Ishikawa (cell line): ENCODE measurements around the gene FSTL1.

Experiments used
- CEBPB ChIP-seq: IDR thresholded peaks from 2 replicates; pipeline ENCODE4 v1.6.1; 2012
- CREB1 ChIP-seq: IDR thresholded peaks from 2 replicates; pipeline ENCODE4 v1.6.1; 2012; ENCODE audit warnings: low read depth
- EGR1 ChIP-seq: IDR thresholded peaks from 2 replicates; pipeline ENCODE4 v1.6.1; 2012
- EP300 ChIP-seq: IDR thresholded peaks from 2 replicates; pipeline ENCODE4 v1.6.1; 2012; ENCODE audit warnings: borderline replicate concordance
- FOXM1 ChIP-seq: IDR thresholded peaks from 2 replicates; pipeline ENCODE4 v1.6.1; 2012; ENCODE audit warnings: low read depth, borderline replicate concordance
- MAX ChIP-seq: IDR thresholded peaks from 2 replicates; pipeline ENCODE4 v1.6.1; 2012
- NFIC ChIP-seq: IDR thresholded peaks from 2 replicates; pipeline ENCODE4 v1.6.1; 2012
- RAD21 ChIP-seq: IDR thresholded peaks from 2 replicates; pipeline ENCODE4 v1.6.1; 2012; ENCODE audit warnings: low read depth
- REST ChIP-seq: IDR thresholded peaks from 2 replicates; pipeline ENCODE4 v1.6.1; 2012; ENCODE audit warnings: low read depth, mild to moderate bottlenecking
- TAF1 ChIP-seq: IDR thresholded peaks from 2 replicates; pipeline ENCODE4 v1.6.1; 2012; ENCODE audit warnings: low read depth, mild to moderate bottlenecking
- TCF12 ChIP-seq: IDR thresholded peaks from 2 replicates; pipeline ENCODE4 v1.6.1; 2012; ENCODE audit warnings: low read depth
- TEAD4 ChIP-seq: IDR thresholded peaks from 2 replicates; pipeline ENCODE4 v1.6.1; 2012
- USF1 ChIP-seq: IDR thresholded peaks from 2 replicates; pipeline ENCODE4 v1.6.1; 2012
- YY1 ChIP-seq: IDR thresholded peaks from 2 replicates; pipeline ENCODE4 v1.6.1; 2012; ENCODE audit warnings: low read depth
- ZBTB7A ChIP-seq: IDR thresholded peaks from 2 replicates; pipeline ENCODE4 v1.6.1; 2012; ENCODE audit warnings: low read depth

FSTL1 gene

GRCh38 chr3:120450600-120451271 lies at the start of gene FSTL1:
Gene FSTL1 (minus strand): TSS chr3:120450992. CDS start chr3:120450746, 246 bp downstream.
- 0 out of 2 replicates have a peak, but pooled peaks have one; percentile 5 for TF ChIP-seq USF1
- TF ChIP-seq ZBTB7A = peak; percentile 90; the same call in 1 of the 2 replicates
- no peak for TF ChIP-seq FOXM1

GRCh38 chr3:120498556-120499346 lies 48.0 kb upstream of the FSTL1 start:
- TF ChIP-seq REST (no peak), MAX (no peak), FOXM1 (no peak)

GRCh38 chr3:120497818-120498217 lies 47.0 kb upstream of the FSTL1 start:
- TF ChIP-seq EP300 = no peak
- no peak for TF ChIP-seq TCF12
- TF ChIP-seq EGR1 = no peak
- TF ChIP-seq REST = no peak
- no peak for TF ChIP-seq NFIC
- no peak for TF ChIP-seq RAD21
- no peak for TF ChIP-seq CREB1
- no peak for TF ChIP-seq CEBPB
- TF ChIP-seq FOXM1 = no peak
- no peak for TF ChIP-seq ZBTB7A
- TF ChIP-seq TAF1 = no peak
- no peak for TF ChIP-seq USF1
- no peak for TF ChIP-seq YY1
- TF ChIP-seq MAX = no peak
- TF ChIP-seq TEAD4 = no peak

- TF ChIP-seq EGR1 = no peak
- TF ChIP-seq TEAD4 = no peak
- no peak for TF ChIP-seq FOXM1
- TF ChIP-seq CREB1 = no peak
- no peak for TF ChIP-seq USF1
- no peak for TF ChIP-seq YY1
- TF ChIP-seq TCF12 = no peak
- no peak for TF ChIP-seq ZBTB7A
- TF ChIP-seq REST = no peak
- TF ChIP-seq TAF1 = no peak
- no peak for TF ChIP-seq CEBPB
- TF ChIP-seq NFIC = no peak; the same call in 1 of the 2 replicates
- no peak for TF ChIP-seq MAX
- no peak for TF ChIP-seq EP300
- TF ChIP-seq RAD21 = no peak
Observed at GRCh38 chr3:120497336-120497735, 46.5 kb upstream of the FSTL1 start.
